Activated CD4-positive, alpha-beta T cell treated with anti-CD3 and anti-CD28 coated beads, Interleukin-2, amount 50 U/mL, for 48 hours (primary cell): ENCODE data around the gene UBAC1.
"Not testable (repeated sequence)": the region's sequence is repeated elsewhere in the genome, so short reads cannot be mapped to it uniquely, and the experiment has no call there.

ENCODE experiments used
- DNase-seq, 2 experiments: peaks; one replicate each; pipeline ENCODE4 v3.0.0-alpha.2; 2020

UBAC1 gene

GRCh38 chr9:135976531-135976930, 15.4 kb upstream of the UBAC1 start:
- DNase-seq = no peak

DNA sequence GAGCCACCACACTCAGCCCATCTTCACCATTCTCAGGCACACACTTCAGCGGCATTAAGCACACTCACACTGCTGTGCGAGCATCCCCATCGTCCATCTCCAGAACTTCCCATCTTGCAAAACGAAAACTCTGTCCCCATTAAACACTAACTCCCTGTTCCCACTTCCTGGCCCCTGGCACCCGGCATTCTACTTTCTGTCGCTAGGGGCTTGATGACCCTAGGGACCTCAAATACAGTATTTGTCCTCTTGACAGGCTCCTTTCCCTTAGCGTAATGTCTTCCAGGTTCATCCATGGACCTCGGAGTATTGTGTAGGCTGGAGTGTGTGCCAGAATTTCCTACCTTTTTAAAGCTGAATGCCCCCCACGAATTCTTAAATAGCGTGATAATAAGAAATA, 14.7 kb upstream of the UBAC1 start:
- no peak for DNase-seq

GRCh38 chr9:135974220-135974573, 13.0 kb upstream of the UBAC1 start:
- no peak for DNase-seq

DNA sequence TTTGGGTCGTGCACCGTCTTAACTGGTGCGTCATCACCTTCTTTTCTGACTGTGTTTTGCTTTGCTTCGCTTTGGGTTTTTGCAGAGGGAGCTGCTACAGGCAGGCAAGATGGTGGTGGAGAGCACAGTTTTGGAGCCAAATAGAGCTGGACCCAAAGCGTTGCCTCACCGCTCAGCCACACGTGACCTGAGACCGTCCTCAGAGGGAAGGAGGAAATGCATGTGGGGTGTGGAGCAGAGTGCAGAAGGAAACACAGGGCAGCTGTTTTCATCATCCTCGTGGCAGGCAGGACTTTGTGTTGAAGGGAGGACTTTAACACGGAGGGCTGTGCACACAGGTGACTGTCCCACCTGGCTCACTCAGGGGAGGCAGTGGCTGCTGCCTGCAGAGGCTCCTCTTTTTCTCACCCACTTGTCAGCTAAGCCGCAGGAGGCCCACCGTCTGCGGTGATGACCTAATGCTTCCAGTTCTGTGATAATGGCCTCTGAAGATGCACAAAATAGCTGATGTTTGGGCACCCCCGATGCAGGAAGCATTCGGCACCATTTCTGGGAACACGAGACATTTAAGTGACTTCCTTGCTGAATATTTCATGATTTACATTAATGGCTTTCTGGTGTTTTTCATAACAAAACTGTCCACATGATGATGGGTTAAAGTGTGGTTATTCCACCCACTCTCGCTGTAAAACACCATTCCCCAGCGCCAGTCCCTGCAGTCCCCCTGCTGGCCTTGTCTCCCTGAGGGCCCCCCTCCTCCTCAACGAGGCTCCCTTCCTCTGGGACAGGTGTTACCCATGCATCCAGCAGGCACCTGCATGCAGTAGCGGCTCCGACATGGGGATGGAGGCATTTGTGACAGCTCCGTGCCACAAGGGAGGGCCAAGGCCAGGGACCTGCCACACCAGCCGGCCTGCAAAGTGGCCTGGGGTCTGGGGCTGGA, 12.4 kb upstream of the UBAC1 start:
- no peak for DNase-seq

DNA sequence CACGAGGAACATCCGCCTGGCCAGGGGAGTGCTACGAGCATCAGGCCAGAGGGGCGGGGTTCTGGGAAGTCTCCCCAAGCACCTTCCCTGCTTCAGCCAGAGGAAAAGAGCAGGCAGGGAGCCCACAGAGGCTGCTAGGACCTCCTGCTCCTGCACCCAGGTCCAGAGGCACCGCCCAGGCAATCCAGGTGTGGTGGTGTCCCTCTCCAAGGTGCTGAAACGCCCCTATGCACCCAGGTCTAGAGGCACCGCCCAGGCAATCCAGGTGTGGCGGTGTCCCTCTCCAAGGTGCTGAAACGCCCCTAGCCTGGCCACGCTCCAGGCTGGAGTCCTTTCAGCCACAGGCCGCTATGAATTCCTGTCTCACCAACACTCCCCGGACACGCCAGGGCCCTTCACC, 10.7 kb upstream of the UBAC1 start:
- DNase-seq = peak; percentile 29 to 43

DNA sequence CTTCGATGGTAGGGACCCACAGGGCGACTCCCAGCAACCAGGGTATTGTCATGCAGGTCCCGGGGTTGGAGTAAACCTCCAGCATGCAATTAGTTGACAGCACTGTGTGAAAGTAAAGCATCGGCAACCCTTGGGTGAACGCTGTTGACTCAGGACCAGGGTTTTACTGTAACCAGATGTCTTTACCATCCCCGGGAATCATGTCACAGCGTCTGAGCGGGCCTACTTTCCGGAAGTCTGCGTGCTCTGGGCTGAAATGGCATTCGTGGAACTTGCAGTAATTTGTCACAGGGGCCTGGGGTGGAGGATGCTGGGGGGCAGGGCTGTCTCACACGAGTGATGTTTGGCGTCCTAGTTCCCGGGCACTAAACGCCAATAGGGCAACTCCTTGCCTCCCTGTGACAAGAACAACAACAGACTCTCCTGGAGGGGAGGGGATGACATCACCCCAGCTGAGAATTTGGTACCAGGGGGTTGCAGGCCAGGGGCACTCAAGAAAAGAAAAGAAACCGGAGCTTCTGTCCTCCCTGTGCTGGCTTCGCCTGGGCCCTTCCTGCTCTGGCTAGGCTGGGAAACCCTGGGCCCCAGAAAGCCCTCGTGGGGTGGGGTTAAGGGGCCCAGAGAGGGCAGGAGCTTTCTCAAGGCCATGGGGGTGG, 10.1 kb upstream of the UBAC1 start:
- DNase-seq = no peak

- no peak for DNase-seq
Observed at GRCh38 chr9:135970128-135970815, 9.1 kb upstream of the UBAC1 start.

DNA sequence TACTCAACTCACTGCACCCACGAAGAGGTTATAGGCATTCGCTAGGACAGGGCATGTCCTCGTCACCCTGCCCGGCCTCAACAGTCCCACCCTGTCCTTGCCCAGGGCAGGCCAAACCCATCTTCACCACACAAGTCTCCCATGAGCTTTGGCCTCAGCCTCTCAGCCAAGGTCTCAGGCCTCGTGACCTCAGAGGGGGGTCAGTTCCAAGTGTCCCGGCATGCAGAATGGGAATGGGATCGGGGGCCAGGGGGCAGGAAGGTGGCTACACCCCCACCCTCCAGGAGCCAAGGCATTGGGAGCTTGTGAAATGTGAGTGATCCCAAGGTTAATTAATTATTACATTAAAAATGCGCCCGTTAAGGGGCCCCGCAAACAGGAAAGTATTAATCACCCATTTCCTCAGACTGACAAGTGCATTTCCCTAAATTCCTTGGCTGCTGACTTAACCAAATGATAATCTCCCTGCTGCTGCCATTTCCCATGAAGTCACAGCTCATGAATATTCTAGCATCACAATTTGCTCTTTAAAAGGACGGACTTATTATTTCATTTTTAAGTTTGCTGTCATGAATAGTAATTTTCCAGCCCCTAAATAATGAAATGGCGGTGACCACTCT, 8.0 kb upstream of the UBAC1 start:
- DNase-seq = no peak

GRCh38 chr9:135968601-135969000, 7.4 kb upstream of the UBAC1 start:
- no peak for DNase-seq

- DNase-seq = no peak
Observed at GRCh38 chr9:135968083-135968476, 6.9 kb upstream of the UBAC1 start.

DNA sequence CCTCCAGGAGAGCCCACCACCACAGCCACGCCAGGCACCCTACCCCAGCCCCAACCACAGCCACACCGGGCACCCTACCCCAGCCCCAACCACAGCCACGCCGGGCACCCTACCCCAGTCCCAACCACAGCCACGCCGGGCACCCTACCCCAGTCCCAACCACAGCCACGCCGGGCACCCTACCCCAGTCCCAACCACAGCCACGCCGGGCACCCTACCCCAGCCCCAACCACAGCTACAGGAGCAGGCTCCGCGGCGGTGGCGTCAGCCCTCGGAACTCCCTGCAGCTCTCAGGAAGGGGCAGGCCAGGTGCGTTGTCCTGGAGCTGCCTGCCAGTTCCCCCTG, 5.7 kb upstream of the UBAC1 start:
- not testable (repeated sequence) for DNase-seq

DNA sequence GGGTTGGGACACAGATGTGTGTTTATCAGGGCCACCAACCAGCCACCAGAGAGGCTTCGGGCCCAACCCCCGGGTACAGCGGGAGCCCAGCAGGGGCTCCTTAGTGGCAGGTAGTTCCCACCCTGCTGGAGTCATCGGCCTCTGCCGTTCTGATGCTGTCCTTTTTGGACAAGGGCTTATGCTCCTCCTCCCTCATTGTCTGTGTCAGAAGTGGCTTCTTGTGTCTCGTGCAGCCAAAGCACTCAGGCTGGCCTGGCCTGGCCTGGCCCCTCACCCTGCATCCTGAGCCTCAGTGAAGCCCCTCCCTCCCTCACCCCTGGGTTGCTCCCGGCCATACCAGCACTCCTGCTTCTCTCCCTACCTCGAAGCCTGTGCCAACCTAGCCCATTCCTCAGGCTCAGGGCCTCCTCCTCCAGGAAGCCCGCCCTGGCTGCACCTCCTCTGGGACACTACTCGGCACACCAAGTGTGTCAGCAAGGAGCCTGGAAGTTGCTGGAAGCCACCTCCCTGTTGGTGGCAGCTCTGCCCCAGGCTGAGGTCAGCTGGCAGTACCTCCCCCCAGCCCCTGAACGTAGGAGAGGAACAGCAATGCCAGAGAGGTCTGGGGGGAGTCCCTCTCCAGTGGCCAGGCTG, 4.1 kb upstream of the UBAC1 start:
- no peak for DNase-seq

DNA sequence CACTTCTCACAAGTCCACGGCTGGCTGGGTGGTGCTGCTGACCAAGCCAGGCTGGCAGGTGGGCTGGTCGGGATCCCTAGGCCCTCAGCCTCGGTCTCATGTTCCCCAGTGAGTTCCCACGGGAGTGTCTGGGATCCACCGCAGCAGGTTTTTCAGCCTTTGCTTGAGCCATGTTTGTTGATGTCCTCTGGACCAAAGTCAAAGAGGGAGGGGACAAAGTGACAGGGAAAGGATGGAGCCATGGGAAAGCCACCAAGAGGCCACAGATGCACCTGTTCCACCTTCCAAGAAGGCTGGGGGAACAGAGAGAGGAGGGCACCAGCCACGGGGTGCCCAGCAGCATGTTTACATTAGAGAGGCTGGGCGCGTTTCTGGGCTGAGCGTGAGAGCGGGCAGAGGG, 2.8 kb upstream of the UBAC1 start:
- DNase-seq = no peak

- DNase-seq = no peak
Observed at GRCh38 chr9:135963338-135963737, 2.2 kb upstream of the UBAC1 start.

DNA sequence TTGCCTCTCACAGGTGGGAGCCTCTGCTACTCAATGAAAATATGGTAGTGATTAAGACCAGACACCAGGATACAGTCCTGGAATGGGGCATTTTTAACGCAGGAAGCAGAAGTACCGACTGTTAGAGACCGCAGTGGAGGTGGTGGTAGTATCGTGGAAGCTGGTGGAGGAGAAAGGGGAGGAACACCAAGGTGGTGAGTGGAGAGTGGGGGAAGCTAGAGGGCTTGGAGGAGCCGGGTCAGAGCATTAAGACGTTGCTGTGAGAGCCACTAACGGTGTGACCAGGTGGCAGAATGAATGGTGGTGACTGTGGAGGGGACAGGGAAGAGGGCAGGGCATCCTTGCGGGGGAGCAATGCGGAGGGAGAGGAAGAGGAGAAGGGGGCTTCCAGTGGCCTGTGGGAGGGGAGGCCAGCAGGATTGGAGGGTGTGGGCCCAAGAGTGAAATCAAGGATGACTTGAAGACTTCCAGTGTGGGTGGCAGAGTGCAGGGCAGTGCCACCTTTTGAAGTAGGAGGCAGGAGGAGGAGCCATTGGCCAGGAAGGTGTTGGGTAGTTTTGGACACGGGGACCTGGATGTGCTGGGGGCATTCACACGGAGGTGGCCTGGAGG, 1.6 kb upstream of the UBAC1 start:
- no peak for DNase-seq

DNA sequence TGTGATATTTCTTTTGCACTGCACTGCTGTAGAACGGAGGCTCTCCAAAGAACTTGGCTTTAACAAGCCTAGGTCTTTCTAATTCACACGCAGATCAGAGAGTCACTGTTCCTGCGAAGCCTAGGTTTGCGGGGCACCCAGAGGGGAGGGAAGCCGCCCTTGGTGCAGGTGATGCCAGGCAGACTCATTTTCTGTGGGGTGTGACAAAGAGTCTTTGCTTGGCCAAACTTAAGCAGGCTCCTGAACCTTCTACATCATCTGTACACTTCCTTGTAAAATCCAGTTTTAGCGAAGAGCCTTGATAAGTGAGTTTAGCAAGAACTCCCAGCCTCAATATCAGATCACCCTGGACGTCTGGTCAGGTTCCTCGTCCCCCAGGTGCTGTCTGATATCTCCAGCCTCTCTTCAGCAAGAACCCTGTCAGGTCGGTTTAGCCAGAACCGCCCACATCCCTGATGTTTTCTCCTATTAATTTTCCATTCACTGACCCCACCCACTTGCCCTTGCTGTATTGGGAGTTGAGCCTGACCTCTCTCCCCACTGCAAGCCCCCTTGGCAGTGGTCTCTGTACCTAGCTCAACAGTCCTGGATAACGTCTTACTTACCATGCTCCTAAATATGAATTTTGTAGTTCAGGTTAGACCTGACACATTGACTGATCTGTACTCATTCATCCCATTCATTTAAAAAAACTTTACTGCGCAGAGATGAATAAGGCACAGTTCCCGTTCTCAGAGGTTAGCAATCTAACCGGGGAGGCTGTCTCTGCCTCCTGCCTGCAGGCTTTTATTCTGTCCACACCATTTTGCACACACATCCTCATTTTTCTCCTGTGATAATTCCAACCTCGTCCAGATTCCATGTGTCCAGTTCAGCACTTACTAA, 880 bp upstream of the UBAC1 start:
- no peak for DNase-seq

DNA sequence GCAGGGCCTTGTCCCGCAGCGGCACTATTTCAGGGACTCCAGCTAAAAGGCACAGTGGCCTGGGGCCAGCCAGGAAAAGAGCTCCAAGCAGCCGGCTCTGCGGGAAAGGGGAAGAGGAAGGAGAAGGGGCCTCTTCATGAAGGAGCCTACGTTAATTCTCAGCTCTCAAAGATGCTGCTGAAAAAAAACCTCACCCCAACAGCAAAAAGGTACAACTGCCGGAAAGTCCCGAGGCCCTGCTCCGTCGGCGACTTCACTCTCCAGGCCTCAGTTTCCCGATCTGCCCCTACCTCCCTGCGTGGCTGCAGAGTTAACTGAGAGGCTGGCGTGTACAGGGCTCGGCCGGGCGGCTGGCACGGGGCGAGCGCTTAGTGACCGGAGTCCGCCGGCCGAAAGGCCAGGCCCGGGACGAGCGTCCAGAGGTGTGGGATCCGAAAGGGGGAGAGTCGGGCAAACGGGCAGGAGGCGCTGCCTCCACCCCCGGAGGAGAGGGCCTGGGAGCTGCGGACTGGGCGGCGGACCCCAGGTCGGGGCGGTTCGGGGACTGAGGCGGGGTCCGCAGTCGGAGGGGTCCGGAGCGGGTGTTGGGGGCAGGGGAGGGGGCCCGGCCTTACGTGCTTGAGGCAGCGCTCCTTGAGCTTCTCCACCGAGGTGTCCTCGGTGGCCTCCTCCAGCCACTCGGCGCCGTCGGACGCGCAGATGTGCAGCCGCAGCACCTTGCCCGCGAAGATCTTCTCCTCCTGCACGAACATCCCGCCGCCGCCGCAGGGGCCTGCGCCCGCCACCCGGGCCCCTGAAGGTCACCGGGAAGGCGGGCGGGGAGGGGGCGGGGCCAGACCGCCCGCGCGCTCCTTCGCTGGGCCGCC, 529 bp downstream of the UBAC1 start:
- no peak for DNase-seq

DNA sequence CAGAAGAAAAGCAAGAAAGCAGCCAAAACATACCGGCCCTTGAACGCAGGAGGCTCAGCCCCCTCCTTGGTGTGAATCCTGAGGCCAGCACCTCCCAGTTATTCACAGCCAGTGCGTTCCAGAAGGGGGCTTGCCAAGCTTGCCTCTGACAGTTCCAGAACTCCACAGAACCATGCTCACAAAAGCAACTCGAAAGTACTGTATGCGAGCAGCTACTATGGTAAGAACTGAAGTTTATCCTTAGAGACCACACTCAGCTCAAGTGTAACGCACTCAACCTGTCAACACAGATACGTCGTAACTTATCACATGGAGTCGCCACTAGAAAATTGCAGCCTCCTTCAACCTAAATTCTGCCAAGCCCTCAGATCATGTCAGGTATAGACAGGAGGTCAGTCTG, 1.4 kb downstream of the UBAC1 start:
- DNase-seq = no peak

DNA sequence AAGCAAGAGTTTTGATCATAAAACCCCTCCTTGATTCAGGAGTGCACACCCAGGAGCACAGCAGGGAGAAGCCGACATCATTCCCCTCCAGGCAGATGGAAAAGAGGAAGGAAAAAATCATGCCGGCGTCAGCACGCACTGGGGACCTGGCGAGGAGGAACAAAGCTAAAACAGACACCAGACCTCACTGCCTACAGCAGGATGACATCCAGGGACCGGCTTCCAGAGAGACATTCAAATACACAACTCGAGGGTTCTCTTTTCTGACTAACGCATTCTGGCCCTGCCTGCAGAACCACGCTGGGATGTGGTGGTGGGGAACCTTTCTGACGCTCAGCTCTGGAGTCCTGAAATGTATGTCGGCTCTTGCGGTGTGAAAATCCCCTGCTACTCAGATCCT, 2.7 kb downstream of the UBAC1 start:
- no peak for DNase-seq

GRCh38 chr9:135957431-135957830, 3.7 kb downstream of the UBAC1 start:
- DNase-seq = no peak

DNA sequence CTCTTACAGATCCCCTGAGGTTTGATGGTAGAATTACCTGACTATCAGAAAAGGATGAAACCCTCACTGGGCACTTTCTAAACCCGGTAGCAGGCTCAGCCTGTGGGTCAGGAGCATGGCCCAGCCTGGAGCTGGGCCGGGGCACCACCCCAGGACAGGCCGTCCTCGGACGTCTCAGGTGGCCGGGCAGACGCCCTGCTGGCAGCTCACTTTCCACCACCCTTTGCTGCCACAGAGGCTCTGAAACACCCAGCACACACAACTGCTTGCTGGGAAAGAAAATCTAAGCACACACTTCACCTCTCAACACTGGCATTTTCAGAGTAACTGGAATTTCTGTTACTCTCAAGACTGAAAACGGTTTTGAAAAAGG, 4.4 kb downstream of the UBAC1 start:
- no peak for DNase-seq
